ENCODE data around the gene ABHD17C.

DNA sequence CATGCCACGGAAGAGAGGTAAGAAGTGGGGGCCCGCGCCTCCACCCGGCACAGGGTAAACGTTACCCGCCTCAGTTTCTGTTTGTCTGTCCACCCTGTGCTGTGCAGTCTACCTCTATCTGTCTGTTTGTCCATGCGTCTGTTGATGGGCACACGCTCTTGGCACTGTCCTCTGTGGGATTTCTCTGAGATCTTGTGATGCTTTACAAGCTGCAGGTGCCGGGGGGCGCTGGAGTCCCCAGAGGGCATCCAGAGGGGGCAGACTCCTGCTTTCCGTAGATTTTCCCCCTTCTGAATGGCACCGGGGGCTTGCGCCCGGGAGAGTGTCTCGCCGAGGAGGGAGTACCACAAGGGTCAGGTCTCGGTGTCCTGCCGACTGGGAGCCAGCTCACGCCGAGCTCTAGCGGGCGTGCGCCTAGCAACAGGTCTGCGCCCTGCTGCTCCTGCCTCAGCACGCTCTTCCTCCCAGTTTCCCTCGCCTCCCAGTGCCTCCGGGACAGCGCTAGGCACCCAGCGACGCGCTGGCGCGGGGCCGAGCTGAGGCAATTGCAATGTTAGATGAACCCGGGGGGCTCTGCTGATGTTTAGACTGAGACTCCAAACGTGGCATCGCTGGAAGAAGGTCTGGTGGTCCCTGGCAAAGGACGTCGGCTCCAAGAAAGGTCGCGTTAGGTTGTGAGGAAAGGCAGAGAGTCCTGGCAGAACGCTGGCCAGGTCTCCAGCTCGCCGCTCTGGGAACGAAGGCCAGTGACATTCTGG lies 84.7 kb downstream of the ABHD17C start:
- TF ChIP-seq CTCF (IDR thresholded peaks at IDR 0.05) (no peak), POLR2A (IDR thresholded peaks at IDR 0.05) (no peak)

Measured in right lobe of liver (tissue), 4 donors.